BLaER1 (cell line): ENCODE data around the gene HDAC4.

ENCODE experiments used
- H3K27ac ChIP-seq: shearing (Covaris generic); formaldehyde crosslinking; 2 replicates; pipeline ENCODE4 v1.8.1; 2022
- H3K27me3 ChIP-seq: shearing (Covaris generic); formaldehyde crosslinking; 2 replicates; pipeline ENCODE4 v1.8.1; 2022
- H3K36me3 ChIP-seq: shearing (Covaris generic); formaldehyde crosslinking; 2 replicates; pipeline ENCODE4 v1.8.1; 2022
- H3K4me1 ChIP-seq: shearing (Covaris generic); formaldehyde crosslinking; 2 replicates; pipeline ENCODE4 v1.8.1; 2022
- H3K4me2 ChIP-seq: shearing (Covaris generic); formaldehyde crosslinking; 2 replicates; pipeline ENCODE4 v1.8.1; 2022
- H3K4me3 ChIP-seq: shearing (Covaris generic); formaldehyde crosslinking; 2 replicates; pipeline ENCODE4 v1.8.1; 2022
- H3K9ac ChIP-seq: shearing (Covaris generic); formaldehyde crosslinking; 2 replicates; pipeline ENCODE4 v1.8.1; 2022
- H3K9me3 ChIP-seq: shearing (Covaris generic); formaldehyde crosslinking; 2 replicates; pipeline ENCODE4 v1.8.1; 2022
- H4K20me1 ChIP-seq: shearing (Covaris generic); formaldehyde crosslinking; 2 replicates; pipeline ENCODE4 v1.8.1; 2022
- Cebpa-rat ChIP-seq: shearing (Covaris generic); IDR thresholded peaks from 2 replicates; pipeline ENCODE4 v1.8.1; 2022

HDAC4 gene

GRCh38 chr2:239135531-239135930 is 265.3 kb downstream of the HDAC4 start:
- H3K9me3 ChIP-seq, result no peaks in the 10 kb centered on the region
- TF ChIP-seq Cebpa-rat, result no peak
- no peak overlapping the region for H3K4me3 ChIP-seq
- no peaks in the 10 kb centered on the region for H4K20me1 ChIP-seq
- H3K27ac ChIP-seq, result no peak overlapping the region
- H3K9ac ChIP-seq, result no peak overlapping the region
- H3K36me3 ChIP-seq, result peaks cover 100% of the 10 kb centered on the region
- no peaks in the 10 kb centered on the region for H3K27me3 ChIP-seq
- H3K4me2 ChIP-seq, result no peak overlapping the region
- H3K4me1 ChIP-seq, result no peaks in the 10 kb centered on the region

DNA sequence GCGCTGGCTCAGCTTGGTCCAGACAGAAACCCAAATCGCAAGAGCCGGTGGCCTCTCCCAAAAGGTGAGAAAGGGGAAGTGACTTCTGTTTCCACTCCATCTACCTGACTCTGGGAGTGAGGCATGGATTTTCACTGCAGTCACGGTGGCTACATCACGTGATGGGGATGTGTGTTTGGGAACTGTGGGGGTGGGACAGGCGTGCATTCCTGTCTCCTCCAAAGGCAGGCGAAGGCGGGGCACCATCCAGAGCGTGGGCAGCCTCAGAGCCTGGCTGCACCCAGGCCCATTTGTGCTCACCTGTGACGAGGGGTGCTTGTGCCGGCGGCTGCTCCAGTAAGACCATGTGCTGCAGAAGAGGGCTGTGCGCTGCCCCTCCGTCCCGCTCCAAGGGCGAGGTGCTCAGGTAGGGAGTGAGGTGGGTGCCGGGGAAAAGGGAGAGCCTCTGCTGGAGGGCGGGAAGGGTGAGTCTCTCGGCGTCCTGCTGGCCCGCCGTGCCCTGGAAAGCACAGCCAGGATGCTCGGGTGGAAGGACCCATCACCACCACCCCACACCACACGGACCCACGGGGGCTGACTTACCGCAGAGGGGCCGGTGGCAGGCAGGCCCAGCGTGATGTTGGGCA is 266.8 kb downstream of the HDAC4 start:
- peaks cover 100% of the 10 kb centered on the region for H3K36me3 ChIP-seq

DNA sequence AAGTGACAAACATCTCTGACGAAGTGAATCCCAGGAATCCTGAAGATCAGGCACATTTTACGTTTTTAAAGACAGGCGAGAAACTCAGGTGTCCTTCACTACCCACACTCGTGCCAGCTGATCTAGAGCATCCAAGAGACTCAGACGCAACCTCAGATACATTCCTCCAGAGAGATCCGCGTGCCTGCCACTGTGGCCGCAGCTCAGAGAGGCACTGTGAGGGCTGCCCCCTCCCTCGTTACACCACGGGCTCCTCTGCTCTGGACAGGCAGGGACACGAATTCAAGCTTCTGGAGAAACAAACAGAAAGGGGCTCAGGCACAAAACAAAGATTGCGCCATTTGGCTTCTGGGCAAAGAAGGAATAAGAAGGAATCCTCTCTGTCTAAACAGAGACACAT is 268.0 kb downstream of the HDAC4 start:
- Histone ChIP-seq H3K36me3 (peaks cover 94% of the 10 kb centered on the region), H3K4me3 (no peak overlapping the region), H3K4me2 (no peak overlapping the region), H3K9ac (no peak overlapping the region), H3K9me3 (no peaks in the 10 kb centered on the region), H4K20me1 (peaks cover 8% of the 10 kb centered on the region; the same call in 1 of the 2 replicates), H3K4me1 (peaks cover 12% of the 10 kb centered on the region), H3K27ac (no peak overlapping the region), H3K27me3 (no peaks in the 10 kb centered on the region)
- no peak for TF ChIP-seq Cebpa-rat

More for the DNA sequence above, 266.8 kb downstream of the HDAC4 start:
- no peak overlapping the region for H3K4me3 ChIP-seq
- no peak overlapping the region for H3K4me2 ChIP-seq
- 0 out of 2 replicates have a peak, but pooled peaks cover 3% of the 10 kb centered on the region for H4K20me1 ChIP-seq
- no peaks in the 10 kb centered on the region for H3K9me3 ChIP-seq
- H3K27ac ChIP-seq, result no peak overlapping the region
- H3K27me3 ChIP-seq, result no peaks in the 10 kb centered on the region
- TF ChIP-seq Cebpa-rat, result no peak
- H3K9ac ChIP-seq, result no peak overlapping the region
- no peaks in the 10 kb centered on the region for H3K4me1 ChIP-seq

DNA sequence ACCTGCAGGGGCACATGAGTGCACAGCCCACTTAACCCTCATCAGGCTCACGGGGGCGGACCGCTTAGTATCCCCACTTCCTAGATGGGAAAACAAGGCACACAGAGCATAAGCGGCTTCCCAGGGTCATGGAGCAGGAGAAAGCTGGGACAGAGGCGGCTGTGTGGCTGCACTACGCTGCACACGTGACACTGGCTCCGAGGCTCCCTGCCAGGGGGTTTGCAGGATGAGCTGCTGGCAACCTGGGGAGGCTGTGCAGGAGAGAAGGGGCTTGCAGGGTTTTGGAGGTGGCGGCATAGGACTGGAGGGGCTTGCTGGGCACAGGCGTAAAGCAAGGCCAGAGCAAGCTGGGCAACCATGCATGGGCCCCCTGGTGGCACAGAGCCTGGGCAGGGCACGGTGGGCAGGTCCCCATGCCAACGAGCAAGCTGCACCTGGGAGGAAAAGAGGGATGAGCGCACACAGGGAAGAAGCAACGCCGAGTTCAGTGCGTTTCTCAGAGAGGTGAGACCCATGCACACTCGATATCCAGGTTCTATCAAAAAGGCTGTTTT is 268.6 kb downstream of the HDAC4 start:
- Histone ChIP-seq H3K27ac (no peak overlapping the region), H3K36me3 (peaks cover 89% of the 10 kb centered on the region)
- TF ChIP-seq Cebpa-rat, result no peak

GRCh38 chr2:239131521-239131920 is 269.3 kb downstream of the HDAC4 start:
- Histone ChIP-seq H4K20me1 (peaks cover 18% of the 10 kb centered on the region; the same call in 1 of the 2 replicates), H3K9ac (no peak overlapping the region), H3K4me2 (no peak overlapping the region), H3K4me1 (peaks cover 25% of the 10 kb centered on the region), H3K36me3 (peaks cover 82% of the 10 kb centered on the region), H3K27ac (no peak overlapping the region), H3K9me3 (no peaks in the 10 kb centered on the region), H3K4me3 (no peak overlapping the region), H3K27me3 (0 out of 2 replicates have a peak, but pooled peaks cover 3% of the 10 kb centered on the region)
- no peak for TF ChIP-seq Cebpa-rat

More for the DNA sequence above, 268.6 kb downstream of the HDAC4 start:
- H4K20me1 ChIP-seq, result peaks cover 12% of the 10 kb centered on the region; the same call in 1 of the 2 replicates
- H3K27me3 ChIP-seq, result 0 out of 2 replicates have a peak, but pooled peaks cover 3% of the 10 kb centered on the region
- H3K9ac ChIP-seq, result no peak overlapping the region
- peaks cover 18% of the 10 kb centered on the region for H3K4me1 ChIP-seq
- no peak overlapping the region for H3K4me3 ChIP-seq
- H3K4me2 ChIP-seq, result no peak overlapping the region
- H3K9me3 ChIP-seq, result no peaks in the 10 kb centered on the region

DNA sequence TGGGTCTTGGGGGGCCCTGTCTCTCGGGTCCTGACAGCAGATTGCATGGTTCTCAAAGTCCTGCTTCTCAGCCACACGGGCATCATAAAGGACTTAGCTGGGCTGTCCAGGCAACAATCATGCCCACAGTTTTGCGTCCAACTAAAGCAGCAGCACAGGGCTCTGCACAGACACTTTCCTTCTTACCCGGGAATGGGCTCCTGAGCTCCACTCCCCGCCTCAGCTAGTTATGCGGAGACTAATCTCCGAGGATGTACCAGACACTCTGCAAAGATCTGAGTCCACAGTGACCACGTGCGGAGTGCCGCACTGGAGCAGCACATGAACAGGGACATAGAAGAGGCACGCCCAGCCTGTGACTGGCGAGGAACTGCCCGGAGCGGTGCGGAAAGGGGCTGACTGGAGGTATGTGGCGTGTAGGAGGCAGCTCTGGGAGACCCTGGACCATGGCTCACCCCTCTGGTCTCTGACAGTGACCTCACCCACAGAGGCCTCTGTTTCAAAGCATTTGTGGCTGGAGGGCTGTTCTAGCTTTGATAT is 270.0 kb downstream of the HDAC4 start:
- no peak for TF ChIP-seq Cebpa-rat
- Histone ChIP-seq H3K9me3 (no peaks in the 10 kb centered on the region), H3K4me1 (peaks cover 32% of the 10 kb centered on the region), H4K20me1 (peaks cover 24% of the 10 kb centered on the region; the same call in 1 of the 2 replicates), H3K27ac (no peak overlapping the region), H3K36me3 (peaks cover 81% of the 10 kb centered on the region), H3K9ac (no peak overlapping the region), H3K4me3 (no peak overlapping the region), H3K27me3 (0 out of 2 replicates have a peak, but pooled peaks cover 3% of the 10 kb centered on the region), H3K4me2 (no peak overlapping the region)

- no peaks in the 10 kb centered on the region for H3K9me3 ChIP-seq
- H3K4me3 ChIP-seq, result no peak overlapping the region
- peaks cover 35% of the 10 kb centered on the region for H3K4me1 ChIP-seq
- H3K36me3 ChIP-seq, result peaks cover 81% of the 10 kb centered on the region
- no peak overlapping the region for H3K4me2 ChIP-seq
- no peak for TF ChIP-seq Cebpa-rat
- no peak overlapping the region for H3K9ac ChIP-seq
- 0 out of 2 replicates have a peak, but pooled peaks cover 3% of the 10 kb centered on the region for H3K27me3 ChIP-seq
- no peak overlapping the region for H3K27ac ChIP-seq
- peaks cover 27% of the 10 kb centered on the region; the same call in 1 of the 2 replicates for H4K20me1 ChIP-seq
Measured at GRCh38 chr2:239130041-239130440, 270.8 kb downstream of the HDAC4 start.

GRCh38 chr2:239129147-239129920 is 271.5 kb downstream of the HDAC4 start:
- Histone ChIP-seq H3K9ac (no peak overlapping the region), H3K4me3 (no peak overlapping the region), H3K9me3 (no peaks in the 10 kb centered on the region), H4K20me1 (peaks cover 27% of the 10 kb centered on the region; the same call in 1 of the 2 replicates), H3K27ac (no peak overlapping the region), H3K4me1 (peaks cover 35% of the 10 kb centered on the region), H3K36me3 (peaks cover 81% of the 10 kb centered on the region), H3K27me3 (0 out of 2 replicates have a peak, but pooled peaks cover 3% of the 10 kb centered on the region), H3K4me2 (no peak overlapping the region)
- TF ChIP-seq Cebpa-rat, result no peak

DNA sequence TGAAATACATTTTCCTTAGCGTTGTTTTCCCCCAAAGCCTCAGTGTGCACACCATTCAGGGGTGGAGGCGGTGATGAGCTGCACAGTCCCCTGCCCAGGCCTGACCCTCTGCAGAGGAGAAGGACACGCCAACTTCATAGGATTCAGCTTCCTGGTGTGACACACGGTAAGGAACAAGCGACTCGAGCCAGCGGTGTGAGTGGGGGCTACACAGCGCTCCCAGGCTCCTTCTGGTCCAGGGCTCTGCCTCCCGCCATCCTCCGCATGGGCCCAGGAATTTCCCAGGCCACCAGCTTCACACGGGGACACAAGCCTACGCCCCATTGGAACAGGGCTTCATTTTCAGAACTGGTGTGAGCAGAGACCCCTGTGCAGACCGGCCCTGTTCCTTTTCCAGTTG is 272.1 kb downstream of the HDAC4 start:
- H3K27me3 ChIP-seq, result 0 out of 2 replicates have a peak, but pooled peaks cover 3% of the 10 kb centered on the region
- TF ChIP-seq Cebpa-rat, result no peak
- H3K9ac ChIP-seq, result no peak overlapping the region
- H3K27ac ChIP-seq, result no peak overlapping the region
- no peak overlapping the region for H3K4me2 ChIP-seq
- peaks cover 37% of the 10 kb centered on the region for H3K4me1 ChIP-seq
- H3K9me3 ChIP-seq, result no peaks in the 10 kb centered on the region
- no peak overlapping the region for H3K4me3 ChIP-seq
- peaks cover 81% of the 10 kb centered on the region for H3K36me3 ChIP-seq
- peaks cover 27% of the 10 kb centered on the region; the same call in 1 of the 2 replicates for H4K20me1 ChIP-seq
